ENCODE results near the gene C2CD4B. TPM values are rescaled to one million over a fixed set of nuclear protein-coding genes. Genes with fewer than 3 reads are reported as not detected.
A peak's percentile ranks its signal among the peaks of the same experiment; 100 is the strongest.

Gene C2CD4B
- not detected in 2 replicates for total RNA-seq (2013; cell fraction: nucleolus; rRNA removed)
- total RNA-seq (2014; rRNA removed) (not detected in 2 replicates), total RNA-seq (2014; rRNA removed; fragmentation: Illumina TruSeq; extraction: Trizol) (not detected in 2 replicates), total RNA-seq (2021) (not detected in 2 replicates), polyA plus RNA-seq (2011; rRNA removed) (not detected in 2 replicates), polyA plus RNA-seq (2014; fragmentation: Illumina TruSeq; extraction: Trizol) (not detected in 2 replicates), polyA plus RNA-seq (2014; fragmentation: Nextera tagmentation; extraction: Ambion mirVana) (not detected), polyA plus RNA-seq (2014; rRNA removed) (not detected in 2 replicates), polyA plus RNA-seq (2016; fragmentation: Nextera tagmentation; extraction: Ambion mirVana) (not detected), polyA minus RNA-seq (2011; rRNA and poly(A)+ RNA removed) (not detected in 2 replicates), Bru-seq, nascent RNA (not detected), BruChase-seq, experiment 1, labeled RNA remaining after a 6-hour chase (not detected), BruChase-seq, experiment 2, labeled RNA remaining after a 2-hour chase (not detected)
- polyA plus RNA-seq (2011; ENCODE audit: low read depth): not detected
- not detected in 2 replicates for polyA plus RNA-seq (2011; cell fraction: cytosol; rRNA removed)
- polyA plus RNA-seq (2011; cell fraction: nucleus; rRNA removed): not detected in 2 replicates
- not detected in 2 replicates for polyA plus RNA-seq (2012)
- not detected in 2 replicates for polyA minus RNA-seq (2011; cell fraction: cytosol; rRNA and poly(A)+ RNA removed)
- not detected in 2 replicates for polyA minus RNA-seq (2011; cell fraction: nucleus; rRNA and poly(A)+ RNA removed)
- long read RNA-seq, experiment 1: 0 reads
- long read RNA-seq, experiment 2: 0 reads

GRCh38 chr15:62165104-62165792 is at the start of gene C2CD4B:
Gene C2CD4B (minus strand): TSS chr15:62165285. CDS start chr15:62164984, 301 bp downstream.
- no peak within 1 kb of the TSS for H3K9ac ChIP-seq (ENCODE audit: control insufficient read depth, insufficient read depth, low read length)
- intact Hi-C loops (cut with micrococcal nuclease; ENCODE audit: unreplicated experiment) (no loop called here), in situ Hi-C loops (cut with MboI) (no loop called here)
- SMC1A ChIA-PET (ENCODE audit: uncharacterized antibody, unreplicated experiment): no interaction called here
- CTCF ChIA-PET: no interaction called here
- no peaks in the 10 kb centered on the region for H3K36me3 ChIP-seq (ENCODE audit: control insufficient read depth in 2 of 2, insufficient read depth in 2 of 2, low read length in 1 of 2)
- H3K4me1 ChIP-seq (ENCODE audit: control insufficient read depth, insufficient read depth, low read length): no peaks in the 10 kb centered on the region
- no TSS peak for BruUV-seq (replicated peaks)
- no peak within 1 kb of the TSS for H3K27ac ChIP-seq (ENCODE audit: control insufficient read depth, insufficient read depth)
- H3K4me2 ChIP-seq (ENCODE audit: control insufficient read depth, insufficient read depth): no peak within 1 kb of the TSS
- H3K4me3 ChIP-seq: no peak within 1 kb of the TSS
- no peaks in the 10 kb centered on the region for H3K79me2 ChIP-seq (ENCODE audit: control insufficient read depth, insufficient read depth, low read length)
- FAIRE-seq: no peak
- POLR2A ChIA-PET: no interaction called here
- 10% methylated on average over 34 of the region's 34 CpGs for WGBS (ENCODE audit: insufficient coverage, insufficient replicate concordance, low lambda C conversion rate, missing lambda C conversion rate)
- H3K9me3 ChIP-seq (replicated peaks; ENCODE audit: control insufficient read depth, insufficient read depth, low read length): no peaks in the 10 kb centered on the region
- no peaks in the 10 kb centered on the region for H4K20me1 ChIP-seq (ENCODE audit: control insufficient read depth, insufficient read depth)
- ATAC-seq: 0 out of 3 replicates have a peak, but pooled peaks have one; percentile 18
- DNase-seq (ENCODE audit: low read depth, low spot score): no peak
- no peak within 1 kb of the TSS for H2AFZ ChIP-seq (ENCODE audit: control insufficient read depth, low read depth, low read length)
- no peak for TF ChIP-seq RBBP5 (conservative IDR thresholded peaks at IDR 0.05)
- TF ChIP-seq IRF4 (IDR thresholded peaks at IDR 0.05; ENCODE audit: low read depth, low read length): no peak
- no peak for TF ChIP-seq NFIC (IDR thresholded peaks at IDR 0.05; ENCODE audit: low read depth, low read length)
- TF ChIP-seq CEBPZ (IDR thresholded peaks at IDR 0.05; ENCODE audit: low read depth, low read length): no peak
- TF ChIP-seq GABPA (IDR thresholded peaks at IDR 0.05; ENCODE audit: low read depth): no peak
- TF ChIP-seq TBL1XR1 (IDR thresholded peaks at IDR 0.05; ENCODE audit: low read depth, low read length): no peak
- no peak for TF ChIP-seq SREBF2 (IDR thresholded peaks at IDR 0.05; ENCODE audit: low read length)
- TF ChIP-seq ETV6 (conservative IDR thresholded peaks at IDR 0.05 in 1 of 2, IDR thresholded peaks at IDR 0.05 in 1 of 2; ENCODE audit: borderline replicate concordance in 1 of 2, low read depth in 1 of 2): no peak
- TF ChIP-seq PBX3 (IDR thresholded peaks at IDR 0.05; ENCODE audit: insufficient replicate concordance, low read depth, low read length): no peak
- TF ChIP-seq ZNF24 (IDR thresholded peaks at IDR 0.05): no peak
- no peak for TF ChIP-seq HDAC2 (IDR thresholded peaks at IDR 0.05)
- no peak for TF ChIP-seq CBFB (IDR thresholded peaks at IDR 0.05; ENCODE audit: low read depth)
- TF ChIP-seq POU2F2 (IDR thresholded peaks at IDR 0.05; ENCODE audit: borderline replicate concordance, low read depth, low read length): no peak
- TF ChIP-seq CREM (IDR thresholded peaks at IDR 0.05; ENCODE audit: low read depth): no peak
- TF ChIP-seq HDAC6 (IDR thresholded peaks at IDR 0.05; ENCODE audit: unreplicated experiment): no peak
- no peak for TF ChIP-seq PML (IDR thresholded peaks at IDR 0.05; ENCODE audit: low read length)
- TF ChIP-seq KAT2A (conservative IDR thresholded peaks at IDR 0.05; ENCODE audit: control insufficient read depth, low read depth, low read length): no peak
- no peak for TF ChIP-seq ATF3 (IDR thresholded peaks at IDR 0.05; ENCODE audit: borderline replicate concordance, extremely low read depth, low read depth, low read length)
- no peak for TF ChIP-seq NR2C1 (IDR thresholded peaks at IDR 0.05)
- H3K27me3 ChIP-seq (replicated peaks in 1 of 2; ENCODE audit: control insufficient read depth in 2 of 2, insufficient read depth in 2 of 2, low read length in 1 of 2): peaks cover 0 to 11% of the 10 kb centered on the region in 2 experiments; a peak in 3 of 4 replicates
- RAD21 ChIA-PET (ENCODE audit: unreplicated experiment): no interaction called here
